Body of pancreas (tissue), 4 donors: ENCODE results near the gene TPCN2. TPM values are rescaled to one million over a fixed set of nuclear protein-coding genes. Genes with fewer than 3 reads are reported as not detected.

Experiments
- ATAC-seq: fragments of 150-250 bp; one replicate; pipeline ENCODE4 v1.9.1; 2016
- DNase-seq, 4 donors: peaks; one replicate each; pipeline ENCODE4 v3.0.0-alpha.2; 2019
- H3K27ac ChIP-seq, 4 donors: fragments of 200-600 bp; sonication (generic); 1 replicate in 3 of 4; 2 replicates in 1 of 4; pipeline versions ENCODE4 v1.5.1 to v1.6.1; 2016 to 2019; ENCODE audit warnings: mild to moderate bottlenecking in 1 of 4, mixed read lengths in 1 of 4, moderate library complexity in 1 of 4
- H3K27me3 ChIP-seq, 2 donors: fragments of 200-600 bp; sonication (generic); one replicate each; pipeline ENCODE4 v1.6.0; 2016; ENCODE audit warnings: mild to moderate bottlenecking in 1 of 2
- H3K36me3 ChIP-seq, 2 donors: fragments of 200-600 bp; sonication (generic); replicated peaks in 1 of 2; 2 replicates each; pipeline ENCODE4 v1.5.1; 2016; ENCODE audit warnings: low read depth in 2 of 2; ENCODE audit not compliant: insufficient read depth in 1 of 2
- H3K4me1 ChIP-seq: fragments of 200-600 bp; sonication (generic); one replicate; pipeline ENCODE4 v1.6.0; 2016
- H3K4me3 ChIP-seq, 2 donors: fragments of 200-600 bp; sonication (generic); 1 replicate in 1 of 2; 2 replicates in 1 of 2; pipeline ENCODE4 v1.5.1; 2016 to 2019
- H3K9me3 ChIP-seq, 3 donors: fragments of 200-600 bp; sonication (generic); 1 replicate in 2 of 3; 2 replicates in 1 of 3; pipeline ENCODE4 v1.5.1; 2016
- POLR2A ChIP-seq, 3 donors: fragments of 450-650 bp; IDR thresholded peaks; one replicate each; pipeline ENCODE4 v1.6.1; 2016; ENCODE audit warnings: antibody characterized with exemption in 3 of 3, mild to moderate bottlenecking in 2 of 3
- WGBS, 2 donors: methylation state at CpG; one replicate each; pipeline ENCODE4 v1.1.5; 2017; 5-methylcytosine and 5-hydroxymethylcytosine counted together
- intact Hi-C: fragments of 100-400 bp; cut with DNase I; formaldehyde crosslinking; loops from one replicate; pipeline ENCODE4 v1.15.1; 2023
- microRNA counts, 2 donors: library from miRNA; unstranded; fragments of <30 nt; microRNA quantifications; one replicate each; lab custom pipeline; 2017
- microRNA-seq, 2 donors: library from miRNA; unstranded; fragments of <30 nt; microRNA quantifications; one replicate each; pipeline ENCODE4, GENCODE V29; 2016; ENCODE audit warnings: borderline number of aligned reads in 2 of 2, borderline replicate concordance in 2 of 2
- small RNA-seq: library from RNA; depleted of rRNA; stranded (forward); fragments of <200 nt; gene quantifications from one replicate; pipeline ENCODE3, GENCODE V24; 2016
- total RNA-seq, 2 donors: library from RNA; depleted of rRNA; stranded (reverse); fragments of >200 nt; gene quantifications; one replicate each; pipeline ENCODE4 v1.1.0, GENCODE V29; 2016
- TF ChIP-seq, protein P1 (sequence below), 7 experiments: fragments of 450-650 bp in 4 of 7; fragments of 200-600 bp in 3 of 7; sonication (generic) in 3 of 7; IDR thresholded peaks; one replicate each; pipeline ENCODE4 v1.5.1; 2016 to 2019; ENCODE audit warnings: antibody characterized with exemption in 7 of 7

Gene TPCN2
- total RNA-seq, 2 donors from 2014 or later, result 10.9 to 18.9 TPM

DNA sequence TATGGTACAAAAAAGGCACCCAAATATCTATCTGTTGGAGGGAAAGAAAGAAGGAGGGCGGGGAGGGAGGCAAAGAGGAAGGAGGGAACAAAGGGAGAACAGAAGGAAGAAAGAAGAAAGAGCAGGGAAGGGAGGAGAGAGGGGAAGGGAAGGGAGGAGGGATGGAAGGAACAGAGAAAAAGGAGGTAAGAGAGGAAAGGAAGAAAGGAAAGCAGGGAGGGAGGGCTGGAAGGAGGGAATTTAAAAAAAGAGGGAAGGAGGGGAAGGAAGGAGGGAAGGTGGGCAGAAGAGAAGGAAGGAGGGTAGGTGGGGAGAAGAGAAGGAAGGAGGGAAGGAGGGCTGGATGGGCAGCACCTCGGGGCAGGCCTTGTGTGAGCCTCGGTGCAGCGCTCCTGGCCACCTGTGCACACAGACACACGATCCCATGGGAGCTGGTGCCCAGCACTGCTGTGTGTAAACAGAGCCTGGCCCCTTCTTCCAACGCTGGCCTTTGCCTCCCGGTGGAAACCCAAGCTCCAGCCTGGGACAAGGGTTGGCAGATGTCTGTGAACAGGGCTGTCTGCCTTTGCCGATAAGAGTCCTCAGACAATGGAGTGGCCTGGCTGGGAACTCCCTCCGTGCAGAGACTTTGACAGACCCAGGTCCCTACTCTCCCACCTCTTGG lies 130.2 kb downstream of the TPCN2 start:
- 27 to 35% methylated on average over 8 to 9 of the region's 9 CpGs for WGBS, 2 donors
- intact Hi-C loops, result no loop called here
- peaks cover 18% of the 10 kb centered on the region for H3K4me1 ChIP-seq
- H3K27me3 ChIP-seq, result no peaks in the 10 kb centered on the region
- no peak overlapping the region for H3K4me3 ChIP-seq
- H3K36me3 ChIP-seq, result no peaks in the 10 kb centered on the region
- ATAC-seq (peak; percentile 90), DNase-seq (peak; percentile 65 to 79 (median 72))
- TF ChIP-seq, protein P1, sequence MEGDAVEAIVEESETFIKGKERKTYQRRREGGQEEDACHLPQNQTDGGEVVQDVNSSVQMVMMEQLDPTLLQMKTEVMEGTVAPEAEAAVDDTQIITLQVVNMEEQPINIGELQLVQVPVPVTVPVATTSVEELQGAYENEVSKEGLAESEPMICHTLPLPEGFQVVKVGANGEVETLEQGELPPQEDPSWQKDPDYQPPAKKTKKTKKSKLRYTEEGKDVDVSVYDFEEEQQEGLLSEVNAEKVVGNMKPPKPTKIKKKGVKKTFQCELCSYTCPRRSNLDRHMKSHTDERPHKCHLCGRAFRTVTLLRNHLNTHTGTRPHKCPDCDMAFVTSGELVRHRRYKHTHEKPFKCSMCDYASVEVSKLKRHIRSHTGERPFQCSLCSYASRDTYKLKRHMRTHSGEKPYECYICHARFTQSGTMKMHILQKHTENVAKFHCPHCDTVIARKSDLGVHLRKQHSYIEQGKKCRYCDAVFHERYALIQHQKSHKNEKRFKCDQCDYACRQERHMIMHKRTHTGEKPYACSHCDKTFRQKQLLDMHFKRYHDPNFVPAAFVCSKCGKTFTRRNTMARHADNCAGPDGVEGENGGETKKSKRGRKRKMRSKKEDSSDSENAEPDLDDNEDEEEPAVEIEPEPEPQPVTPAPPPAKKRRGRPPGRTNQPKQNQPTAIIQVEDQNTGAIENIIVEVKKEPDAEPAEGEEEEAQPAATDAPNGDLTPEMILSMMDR (IDR thresholded peaks at IDR 0.05), result no peak
- no peaks in the 10 kb centered on the region for H3K9me3 ChIP-seq
- H3K27ac ChIP-seq, result peak overlapping the region in 1 of 4 donors; percentile 5

- intact Hi-C loops, result no loop called here
- Histone ChIP-seq H3K27me3 (no peaks in the 10 kb centered on the region), H3K9me3 (no peaks in the 10 kb centered on the region), H3K36me3 (no peaks in the 10 kb centered on the region), H3K4me3 (no peak overlapping the region), H3K4me1 (peaks cover 18% of the 10 kb centered on the region), H3K27ac (no peak overlapping the region)
- DNase-seq (no peak), ATAC-seq (no peak)
- no peak for TF ChIP-seq POLR2A (IDR thresholded peaks at IDR 0.05)
- TF ChIP-seq, protein P1 (IDR thresholded peaks at IDR 0.05), result no peak
- 82 to 94% methylated on average over 7 to 9 of the region's 9 CpGs for WGBS, 2 donors
These were observed 131.5 kb downstream of the TPCN2 start for GRCh38 chr11:69180226-69180625.

- no peak overlapping the region for H3K27ac ChIP-seq
- TF ChIP-seq, protein P1 (IDR thresholded peaks at IDR 0.05), result no peak
- TF ChIP-seq POLR2A (IDR thresholded peaks at IDR 0.05), result no peak
- H3K9me3 ChIP-seq, result no peaks in the 10 kb centered on the region
- H3K4me3 ChIP-seq, result no peak overlapping the region
- WGBS, 2 donors, result 95 to 100% methylated on average over 3 of the region's 3 CpGs
- intact Hi-C loops, result no loop called here
- ATAC-seq (no peak), DNase-seq (no peak)
- peaks cover 18% of the 10 kb centered on the region for H3K4me1 ChIP-seq
- H3K36me3 ChIP-seq, result no peaks in the 10 kb centered on the region
- H3K27me3 ChIP-seq, result no peaks in the 10 kb centered on the region
These were observed 132.0 kb downstream of the TPCN2 start for GRCh38 chr11:69180726-69181125.

DNA sequence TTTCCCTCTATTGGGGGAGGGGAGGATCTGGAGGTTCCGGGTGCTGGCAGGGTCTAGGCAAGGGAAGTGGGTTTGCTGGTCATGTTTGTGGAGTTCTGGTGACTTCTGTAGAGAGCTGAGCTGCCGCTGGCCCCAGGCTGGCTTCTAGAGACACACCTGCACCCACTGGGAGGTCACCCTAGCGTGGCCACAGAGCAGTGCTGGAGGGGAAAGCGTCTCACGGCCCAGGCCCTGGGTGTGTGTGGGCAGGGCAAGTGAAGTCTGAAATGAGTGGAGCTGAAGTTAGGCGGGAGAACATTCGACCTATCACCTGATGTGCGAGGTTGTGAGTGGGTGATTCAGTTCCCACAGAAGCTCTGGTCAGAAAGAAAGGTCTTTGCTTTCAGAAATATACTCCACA lies 134.9 kb downstream of the TPCN2 start:
- no peak for ATAC-seq
- intact Hi-C loops, result no loop called here
- Histone ChIP-seq H3K36me3 (no peaks in the 10 kb centered on the region), H3K27ac (no peak overlapping the region), H3K4me1 (peaks cover 12% of the 10 kb centered on the region), H3K4me3 (no peak overlapping the region), H3K9me3 (no peaks in the 10 kb centered on the region), H3K27me3 (no peaks in the 10 kb centered on the region)
- WGBS, 2 donors, result 67 to 83% methylated on average over 8 of the region's 8 CpGs
- TF ChIP-seq, protein P1 (IDR thresholded peaks at IDR 0.05), result no peak
- no peak for TF ChIP-seq POLR2A (IDR thresholded peaks at IDR 0.05)
- no peak for DNase-seq

MicroRNAs encoded within 50 kb of the gene (microRNA counts, 767-probe panel; counts per million panel counts)
- 0 to 736 counts per million in 2 donors for microRNA hsa-miR-3164 (lab: Ali Mortazavi, UCI)

Small RNAs within 50 kb of the gene (microRNA-seq; reads per million reads assigned to microRNA genes)
- gene MIR3164, result 0 reads per million in 2 donors

Small RNAs within 50 kb of the gene (small RNA-seq; reads per million reads assigned to genes)
- not detected for gene MIR3164

Other genes starting within 250 kb of the TPCN2 start
- 10 to 100 TPM; 35.6 to 40.7 TPM for gene CPT1A, start 207.0 kb upstream of the TPCN2 start, total RNA-seq
- 10 to 100 TPM; 21.8 to 45.7 TPM for gene MRPL21, start 145.1 kb upstream of the TPCN2 start, total RNA-seq
- 10 to 100 TPM in 1 of 2 donors, 1 to 10 TPM in 1; 6.2 to 17.1 TPM for gene IGHMBP2, start 145.0 kb upstream of the TPCN2 start, total RNA-seq
- not detected for gene MRGPRD, start 67.9 kb upstream of the TPCN2 start, total RNA-seq
- gene MRGPRF, start 35.7 kb upstream of the TPCN2 start, total RNA-seq, result 1 to 10 TPM; 4.7 to 7.6 TPM
- 10 to 100 TPM in 1 of 2 donors, 1 to 10 TPM in 1; 8.9 to 15.6 TPM for gene SMIM38, start 107.0 kb downstream of the TPCN2 start, total RNA-seq
- gene MYEOV, start 245.2 kb downstream of the TPCN2 start, total RNA-seq, result 1 to 10 TPM; 2.3 to 7.0 TPM